Mesendoderm (in vitro differentiated cells): ENCODE measurements around the gene ALS2.
A peak's percentile ranks its signal among the peaks of the same experiment; 100 is the strongest.

ENCODE experiments used
- DNase-seq: peaks from one replicate; pipeline ENCODE4 v3.0.0; 2013
- H2AK5ac ChIP-seq: 2 replicates; pipeline ENCODE4 v1.6.1; 2013; ENCODE audit warnings: low read length, inconsistent platforms
- H2BK120ac ChIP-seq: 2 replicates; pipeline ENCODE4 v1.6.1; 2013; ENCODE audit warnings: low read depth, mild to moderate bottlenecking, low read length, moderate library complexity, mixed read lengths
- H2BK15ac ChIP-seq: replicated peaks from 2 replicates; pipeline ENCODE4 v1.6.1; 2013; ENCODE audit warnings: low read depth, mild to moderate bottlenecking, moderate library complexity
- H2BK5ac ChIP-seq: 2 replicates; pipeline ENCODE4 v1.6.1; 2013; ENCODE audit warnings: low read length, inconsistent platforms
- H3K18ac ChIP-seq: 2 replicates; pipeline ENCODE4 v1.6.1; 2013; ENCODE audit warnings: mild to moderate bottlenecking, low read length, mixed read lengths
- H3K23ac ChIP-seq: one replicate; pipeline ENCODE4 v1.6.1; 2013; ENCODE audit warnings: low read length
- H3K27ac ChIP-seq: 2 replicates; pipeline ENCODE4 v1.5.1; 2013; ENCODE audit warnings: low read depth, mild to moderate bottlenecking, inconsistent platforms, low read length, moderate library complexity
- H3K27me3 ChIP-seq: 2 replicates; pipeline ENCODE4 v1.6.1; 2013; ENCODE audit warnings: low read length, control low read depth, mild to moderate bottlenecking, inconsistent platforms; ENCODE audit not compliant: insufficient read depth, poor library complexity
- H3K36me3 ChIP-seq: 2 replicates; pipeline ENCODE4 v1.6.1; 2013; ENCODE audit warnings: low read length, inconsistent platforms; ENCODE audit not compliant: control insufficient read depth, insufficient read depth
- H3K4ac ChIP-seq: one replicate; pipeline ENCODE4 v1.6.1; 2013; ENCODE audit warnings: low read depth, mild to moderate bottlenecking, low read length, moderate library complexity
- H3K4me1 ChIP-seq: 2 replicates; pipeline ENCODE4 v1.6.1; 2013; ENCODE audit warnings: low read depth, low read length, inconsistent platforms; ENCODE audit not compliant: control insufficient read depth
- H3K4me2 ChIP-seq: 2 replicates; pipeline ENCODE4 v1.6.1; 2013; ENCODE audit warnings: low read length
- H3K4me3 ChIP-seq: 2 replicates; pipeline ENCODE4 v1.5.1; 2013; ENCODE audit warnings: mild to moderate bottlenecking, low read length
- H3K56ac ChIP-seq: one replicate; pipeline ENCODE4 v1.6.1; 2013; ENCODE audit warnings: low read length
- H3K79me1 ChIP-seq: 2 replicates; pipeline ENCODE4 v1.6.1; 2013; ENCODE audit warnings: low read length, inconsistent platforms
- H3K79me2 ChIP-seq: 2 replicates; pipeline ENCODE4 v1.6.1; 2013; ENCODE audit warnings: mild to moderate bottlenecking, low read length; ENCODE audit not compliant: control insufficient read depth, insufficient read depth
- H3K9ac ChIP-seq: 2 replicates; pipeline ENCODE4 v1.6.1; 2013; ENCODE audit warnings: low read length, inconsistent platforms
- H4K5ac ChIP-seq: one replicate; pipeline ENCODE4 v1.6.1; 2013; ENCODE audit warnings: low read length
- H4K8ac ChIP-seq: one replicate; pipeline ENCODE4 v1.6.1; 2013; ENCODE audit warnings: low read depth, mild to moderate bottlenecking, control low read depth, low read length, moderate library complexity
- WGBS: extraction: QIAGEN DNeasy Blood & Tissue Kit; methylation state at CpG from one replicate; pipeline ENCODE4 v1.1.7; 2013; ENCODE audit warnings: low lambda C conversion rate, missing lambda C conversion rate; ENCODE audit not compliant: insufficient coverage; ENCODE audit errors: extremely low coverage; 5-methylcytosine and 5-hydroxymethylcytosine counted together

ALS2 gene

GRCh38 chr2:201701646-201702045 is 79.1 kb downstream of the ALS2 start:
- Histone ChIP-seq H2BK15ac (no peak overlapping the region), H3K56ac (no peak overlapping the region), H2BK120ac (no peak overlapping the region), H2BK5ac (no peak overlapping the region), H3K36me3 (no peaks in the 10 kb centered on the region), H3K9ac (no peak overlapping the region), H3K4ac (no peak overlapping the region), H3K27ac (no peak overlapping the region), H3K27me3 (no peaks in the 10 kb centered on the region), H3K23ac (no peak overlapping the region), H4K5ac (no peak overlapping the region), H2AK5ac (no peak overlapping the region), H3K79me1 (no peaks in the 10 kb centered on the region), H3K79me2 (no peaks in the 10 kb centered on the region), H3K4me2 (no peak overlapping the region), H3K4me3 (no peak overlapping the region), H3K18ac (no peak overlapping the region), H4K8ac (no peak overlapping the region), H3K4me1 (peaks cover 13% of the 10 kb centered on the region)
- no peak for DNase-seq
- no CpG with 5 or more reads among the region's 1 CpG for WGBS

- Histone ChIP-seq H3K27me3 (no peaks in the 10 kb centered on the region), H3K4me2 (no peak overlapping the region), H3K36me3 (no peaks in the 10 kb centered on the region), H2BK5ac (no peak overlapping the region), H2BK120ac (no peak overlapping the region), H3K79me1 (no peaks in the 10 kb centered on the region), H3K79me2 (no peaks in the 10 kb centered on the region), H2AK5ac (no peak overlapping the region), H3K4ac (no peak overlapping the region), H3K4me3 (no peak overlapping the region), H3K23ac (no peak overlapping the region), H2BK15ac (no peak overlapping the region), H4K8ac (no peak overlapping the region), H4K5ac (no peak overlapping the region), H3K56ac (no peak overlapping the region), H3K18ac (no peak overlapping the region), H3K4me1 (peaks cover 15% of the 10 kb centered on the region), H3K9ac (no peak overlapping the region), H3K27ac (no peak overlapping the region)
- DNase-seq, result no peak
- no CpG with 5 or more reads among the region's 1 CpG for WGBS
Observed at GRCh38 chr2:201699416-201699815, 81.3 kb downstream of the ALS2 start.

- Histone ChIP-seq H4K8ac (no peak within 1 kb of the TSS), H3K23ac (no peak within 1 kb of the TSS), H3K56ac (no peak within 1 kb of the TSS), H3K79me2 (no peaks in the 10 kb centered on the region), H2BK15ac (no peak within 1 kb of the TSS), H4K5ac (no peak within 1 kb of the TSS), H3K4me2 (no peak within 1 kb of the TSS), H2AK5ac (no peak within 1 kb of the TSS), H3K27ac (no peak within 1 kb of the TSS), H2BK120ac (no peak within 1 kb of the TSS), H3K36me3 (no peaks in the 10 kb centered on the region), H2BK5ac (no peak within 1 kb of the TSS), H3K27me3 (no peaks in the 10 kb centered on the region), H3K4me1 (peaks cover 15% of the 10 kb centered on the region), H3K4ac (no peak within 1 kb of the TSS), H3K79me1 (no peaks in the 10 kb centered on the region), H3K4me3 (no peak within 1 kb of the TSS), H3K9ac (no peak within 1 kb of the TSS), H3K18ac (peak within 1 kb of the TSS; percentile 60)
- DNase-seq, result peak; percentile 40
- no CpG with 5 or more reads among the region's 3 CpGs for WGBS
Observed at GRCh38 chr2:201698588-201699226, 82.0 kb downstream of the ALS2 start, which contains the start of gene MPP4. TSS of gene MPP4 (minus strand) at chr2:201698644. CDS start at chr2:201693954, 4,690 bp downstream.

- H3K79me2 ChIP-seq, result no peaks in the 10 kb centered on the region
- H3K27ac ChIP-seq, result no peak overlapping the region
- H3K9ac ChIP-seq, result no peak overlapping the region
- no peak overlapping the region for H3K4me2 ChIP-seq
- peaks cover 15% of the 10 kb centered on the region for H3K4me1 ChIP-seq
- no peak overlapping the region for H3K4me3 ChIP-seq
- H3K79me1 ChIP-seq, result no peaks in the 10 kb centered on the region
- no CpG with 5 or more reads among the region's 2 CpGs for WGBS
- no peak overlapping the region for H2BK15ac ChIP-seq
- H4K8ac ChIP-seq, result no peak overlapping the region
- H3K18ac ChIP-seq, result no peak overlapping the region
- no peak overlapping the region for H3K56ac ChIP-seq
- no peak overlapping the region for H3K4ac ChIP-seq
- H2BK5ac ChIP-seq, result no peak overlapping the region
- no peak overlapping the region for H4K5ac ChIP-seq
- peak; percentile 42 for DNase-seq
- no peak overlapping the region for H2AK5ac ChIP-seq
- H3K36me3 ChIP-seq, result no peaks in the 10 kb centered on the region
- no peaks in the 10 kb centered on the region for H3K27me3 ChIP-seq
- no peak overlapping the region for H3K23ac ChIP-seq
- H2BK120ac ChIP-seq, result no peak overlapping the region
Observed at GRCh38 chr2:201697899-201698298, 82.8 kb downstream of the ALS2 start.

- H3K4ac ChIP-seq, result no peak overlapping the region
- DNase-seq, result no peak
- no peak overlapping the region for H2BK5ac ChIP-seq
- H3K4me2 ChIP-seq, result no peak overlapping the region
- no peak overlapping the region for H2BK120ac ChIP-seq
- no peak overlapping the region for H2AK5ac ChIP-seq
- WGBS, result no CpG with 5 or more reads among the region's 6 CpGs
- H3K23ac ChIP-seq, result no peak overlapping the region
- H3K79me1 ChIP-seq, result no peaks in the 10 kb centered on the region
- no peak overlapping the region for H3K4me3 ChIP-seq
- H3K36me3 ChIP-seq, result no peaks in the 10 kb centered on the region
- H3K18ac ChIP-seq, result no peak overlapping the region
- no peak overlapping the region for H3K27ac ChIP-seq
- no peak overlapping the region for H4K8ac ChIP-seq
- H3K9ac ChIP-seq, result no peak overlapping the region
- peaks cover 15% of the 10 kb centered on the region for H3K4me1 ChIP-seq
- H3K56ac ChIP-seq, result no peak overlapping the region
- H3K79me2 ChIP-seq, result no peaks in the 10 kb centered on the region
- no peak overlapping the region for H2BK15ac ChIP-seq
- H4K5ac ChIP-seq, result no peak overlapping the region
- H3K27me3 ChIP-seq, result no peaks in the 10 kb centered on the region
Observed at GRCh38 chr2:201696151-201696659, 84.5 kb downstream of the ALS2 start.

- no peak for DNase-seq
- Histone ChIP-seq H3K56ac (no peak overlapping the region), H2BK5ac (no peak overlapping the region), H3K4me2 (no peak overlapping the region), H2AK5ac (no peak overlapping the region), H4K8ac (no peak overlapping the region), H3K4me3 (no peak overlapping the region), H3K9ac (no peak overlapping the region), H2BK15ac (no peak overlapping the region), H3K4me1 (no peaks in the 10 kb centered on the region), H4K5ac (no peak overlapping the region), H3K23ac (no peak overlapping the region), H3K27ac (no peak overlapping the region), H3K18ac (no peak overlapping the region), H3K4ac (no peak overlapping the region), H2BK120ac (no peak overlapping the region), H3K79me2 (no peaks in the 10 kb centered on the region), H3K27me3 (no peaks in the 10 kb centered on the region), H3K79me1 (no peaks in the 10 kb centered on the region), H3K36me3 (no peaks in the 10 kb centered on the region)
- no CpG with 5 or more reads among the region's 3 CpGs for WGBS
Observed at GRCh38 chr2:201685156-201685555, 95.6 kb downstream of the ALS2 start.
